Testis (tissue), 3 donors: ENCODE measurements around the gene ATP13A4. TPM values are rescaled to one million over a fixed set of nuclear protein-coding genes. Genes with fewer than 3 reads are reported as not detected.

Experiments used
- DNase-seq: peaks from one replicate; pipeline ENCODE4 v3.0.0-alpha.2; 2019
- H3K27ac ChIP-seq, 2 donors: fragments of 200-600 bp; sonication (generic); one replicate each; pipeline ENCODE4 v1.5.1; 2019
- H3K27me3 ChIP-seq: fragments of 200-600 bp; sonication (generic); one replicate; pipeline ENCODE4 v1.5.1; 2019
- H3K36me3 ChIP-seq: fragments of 200-600 bp; sonication (generic); one replicate; pipeline ENCODE4 v1.5.1; 2017; ENCODE audit warnings: low read depth; ENCODE audit errors: missing control alignments
- H3K4me1 ChIP-seq: fragments of 200-600 bp; sonication (generic); one replicate; pipeline ENCODE4 v1.5.1; 2019
- H3K4me3 ChIP-seq, 2 donors: fragments of 200-600 bp; sonication (generic); one replicate each; pipeline ENCODE4 v1.5.1; 2017 to 2019
- H3K9me3 ChIP-seq: fragments of 200-600 bp; sonication (generic); one replicate; pipeline ENCODE4 v1.5.1; 2017
- CTCF ChIP-seq, 3 experiments: fragments of 450-650 bp in 2 of 3; fragments of 200-600 bp in 1 of 3; sonication (generic) in 1 of 3; IDR thresholded peaks; one replicate each; pipeline ENCODE4 v1.5.1; 2016 to 2019; ENCODE audit warnings: antibody characterized with exemption in 3 of 3, mild to moderate bottlenecking in 2 of 3, moderate library complexity in 1 of 3
- POLR2A ChIP-seq: fragments of 450-650 bp; IDR thresholded peaks from one replicate; pipeline ENCODE4 v1.6.1; 2017; ENCODE audit warnings: antibody characterized with exemption, mild to moderate bottlenecking, moderate library complexity
- WGBS, 2 donors: methylation state at CpG; one replicate each; pipeline ENCODE4 v1.1.5; 2018; 5-methylcytosine and 5-hydroxymethylcytosine counted together
- intact Hi-C: fragments of 100-400 bp; cut with DNase I; formaldehyde crosslinking; loops from one replicate; pipeline ENCODE4 v1.15.1; 2023; ENCODE audit warnings: low total_unique reads
- polyA plus RNA-seq: library from polyadenylated mRNA; stranded (reverse); fragments of 350-450 nt; fragmentation: Illumina TruSeq; extraction: RNeasy Lipid Tissue Mini Kit (QIAGEN cat#74804); gene quantifications from one replicate; pipeline ENCODE4 v1.2.3, GENCODE V29; 2014; ENCODE audit warnings: low read depth, low replicate concordance; ENCODE audit not compliant: insufficient read depth
- total RNA-seq, 2 donors: library from RNA; depleted of rRNA; stranded (reverse); fragments of >200 nt; gene quantifications; one replicate each; pipeline ENCODE4 v1.2.3, GENCODE V29; 2016

The ATP13A4 gene
- total and polyA plus RNA-seq, 3 donors from 2014 or later, result 0.98 to 4.1 (median 1.9) TPM

DNA sequence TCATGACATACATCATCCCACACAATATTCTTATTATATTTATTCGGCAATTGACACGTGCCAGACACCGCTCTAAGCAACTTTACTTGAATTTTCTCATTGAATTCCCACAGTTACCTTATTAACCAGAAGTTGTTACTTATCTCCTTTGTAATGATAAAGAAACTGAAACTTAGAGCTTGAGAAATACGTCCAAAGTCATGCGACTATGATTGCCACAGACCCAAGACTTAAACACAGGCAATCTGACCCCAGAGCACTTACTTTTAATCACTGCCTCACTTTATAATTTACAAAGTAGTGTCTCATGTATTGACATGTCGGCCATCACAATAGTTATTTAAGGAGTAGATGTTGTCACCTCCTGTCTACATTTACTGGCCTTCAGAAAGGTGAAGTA, 64.7 kb downstream of the ATP13A4 start:
- WGBS, 2 donors, result 90 to 94% methylated on average over 6 of the region's 6 CpGs
- Histone ChIP-seq H3K4me3 (no peak overlapping the region), H3K9me3 (no peaks in the 10 kb centered on the region), H3K27ac (no peak overlapping the region), H3K36me3 (no peaks in the 10 kb centered on the region), H3K4me1 (no peaks in the 10 kb centered on the region), H3K27me3 (no peaks in the 10 kb centered on the region)
- intact Hi-C loops, result no loop called here
- TF ChIP-seq POLR2A (no peak), CTCF (IDR thresholded peaks at IDR 0.05) (no peak)
- no peak for DNase-seq

DNA sequence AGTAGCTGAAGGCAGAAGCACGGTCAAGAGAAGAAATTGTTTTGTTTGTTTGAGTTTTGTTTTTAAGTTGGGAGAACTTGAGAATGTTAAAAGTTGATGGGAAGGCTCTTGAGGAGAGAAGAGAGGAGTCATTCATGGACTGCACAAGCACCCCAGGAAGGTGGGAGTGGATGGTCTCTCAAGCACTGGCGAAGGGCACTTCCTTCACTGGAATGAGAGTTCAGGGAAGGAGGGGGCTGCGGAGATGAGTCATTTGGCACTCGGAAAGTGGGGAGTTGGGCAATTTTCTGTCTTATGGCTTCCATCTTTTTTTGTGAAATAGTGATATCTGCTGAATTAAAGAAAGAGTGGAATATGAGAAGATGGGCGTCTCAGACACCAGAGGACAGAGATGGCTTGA, 66.0 kb downstream of the ATP13A4 start:
- no peak overlapping the region for H3K4me3 ChIP-seq
- no peaks in the 10 kb centered on the region for H3K4me1 ChIP-seq
- H3K36me3 ChIP-seq, result no peaks in the 10 kb centered on the region
- DNase-seq, result no peak
- H3K27ac ChIP-seq, result no peak overlapping the region
- no peak for TF ChIP-seq CTCF (IDR thresholded peaks at IDR 0.05)
- no peak for TF ChIP-seq POLR2A
- intact Hi-C loops, result no loop called here
- H3K27me3 ChIP-seq, result no peaks in the 10 kb centered on the region
- H3K9me3 ChIP-seq, result no peaks in the 10 kb centered on the region
- 85 to 93% methylated on average over 5 of the region's 5 CpGs for whole genome bisulfite sequencing, 2 donors

- H3K27ac ChIP-seq, result no peak overlapping the region
- intact Hi-C loops, result no loop called here
- H3K4me1 ChIP-seq, result no peaks in the 10 kb centered on the region
- no peaks in the 10 kb centered on the region for H3K27me3 ChIP-seq
- H3K4me3 ChIP-seq, result no peak overlapping the region
- no peak for DNase-seq
- TF ChIP-seq POLR2A, result no peak
- 0 to 38% methylated on average over 1 of the region's 1 CpG for WGBS, 2 donors
- H3K9me3 ChIP-seq, result no peaks in the 10 kb centered on the region
- no peaks in the 10 kb centered on the region for H3K36me3 ChIP-seq
These were observed 70.6 kb downstream of the ATP13A4 start for GRCh38 chr3:193483988-193484539.

- TF ChIP-seq CTCF (IDR thresholded peaks at IDR 0.05) (no peak), POLR2A (no peak)
- no peak overlapping the region for H3K27ac ChIP-seq
- no peaks in the 10 kb centered on the region for H3K36me3 ChIP-seq
- H3K27me3 ChIP-seq, result no peaks in the 10 kb centered on the region
- no peaks in the 10 kb centered on the region for H3K9me3 ChIP-seq
- intact Hi-C loops, result no loop called here
- no peaks in the 10 kb centered on the region for H3K4me1 ChIP-seq
- DNase-seq, result no peak
- no peak overlapping the region for H3K4me3 ChIP-seq
- WGBS, 2 donors, result 0% methylated on average over 1 of the region's 1 CpG
These were observed 73.3 kb downstream of the ATP13A4 start for GRCh38 chr3:193481436-193481835.

GRCh38 chr3:193474446-193474845, 80.2 kb downstream of the ATP13A4 start:
- Histone ChIP-seq H3K9me3 (no peaks in the 10 kb centered on the region), H3K27me3 (no peaks in the 10 kb centered on the region), H3K36me3 (no peaks in the 10 kb centered on the region), H3K4me1 (no peaks in the 10 kb centered on the region), H3K27ac (no peak overlapping the region), H3K4me3 (no peak overlapping the region)
- TF ChIP-seq POLR2A (no peak), CTCF (IDR thresholded peaks at IDR 0.05) (no peak)
- 91 to 92% methylated on average over 4 of the region's 4 CpGs for whole genome bisulfite sequencing, 2 donors
- intact Hi-C loops, result no loop called here
- DNase-seq, result no peak
